ENCODE results near the gene SLC12A9. TPM values are rescaled to one million over a fixed set of nuclear protein-coding genes. Genes with fewer than 3 reads are reported as not detected.

Gene SLC12A9
- total and polyA plus RNA-seq, 4 donors = 28.5 to 52.6 (median 39.2) TPM

GRCh38 chr7:100855515-100855914, 3.0 kb downstream of the SLC12A9 start:
- no peak overlapping the region for H3K4me3 ChIP-seq
- no peak overlapping the region for H3K27ac ChIP-seq (ENCODE audit: low read depth in 1 of 2, low read length in 1 of 2)
- no peak overlapping the region for H3K9ac ChIP-seq (ENCODE audit: insufficient read depth in 1 of 2, low read length in 2 of 2)
- H3K27me3 ChIP-seq (ENCODE audit: control insufficient read depth in 3 of 3, insufficient read depth in 3 of 3, low read length in 2 of 3) = no peaks in the 10 kb centered on the region
- DNase-seq (no peak), ATAC-seq (ENCODE audit: insufficient read depth, low FRiP score) (no peak)
- H3K36me3 ChIP-seq (ENCODE audit: control insufficient read depth in 4 of 4, insufficient read depth in 4 of 4, low read length in 4 of 4) = peaks cover 0 to 20% (median 7%) of the 10 kb centered on the region in 4 donors
- WGBS, 2 donors = 91 to 92% methylated on average over 10 of the region's 10 CpGs
- H3K9me3 ChIP-seq (ENCODE audit: control insufficient read depth in 4 of 4, insufficient read depth in 3 of 4, low read length in 3 of 4) = no peaks in the 10 kb centered on the region
- peaks cover 0 to 13% (median 4%) of the 10 kb centered on the region in 5 donors for H3K4me1 ChIP-seq (ENCODE audit: control insufficient read depth in 5 of 5, insufficient read depth in 5 of 5, low read length in 5 of 5)
- TF ChIP-seq, protein P1, sequence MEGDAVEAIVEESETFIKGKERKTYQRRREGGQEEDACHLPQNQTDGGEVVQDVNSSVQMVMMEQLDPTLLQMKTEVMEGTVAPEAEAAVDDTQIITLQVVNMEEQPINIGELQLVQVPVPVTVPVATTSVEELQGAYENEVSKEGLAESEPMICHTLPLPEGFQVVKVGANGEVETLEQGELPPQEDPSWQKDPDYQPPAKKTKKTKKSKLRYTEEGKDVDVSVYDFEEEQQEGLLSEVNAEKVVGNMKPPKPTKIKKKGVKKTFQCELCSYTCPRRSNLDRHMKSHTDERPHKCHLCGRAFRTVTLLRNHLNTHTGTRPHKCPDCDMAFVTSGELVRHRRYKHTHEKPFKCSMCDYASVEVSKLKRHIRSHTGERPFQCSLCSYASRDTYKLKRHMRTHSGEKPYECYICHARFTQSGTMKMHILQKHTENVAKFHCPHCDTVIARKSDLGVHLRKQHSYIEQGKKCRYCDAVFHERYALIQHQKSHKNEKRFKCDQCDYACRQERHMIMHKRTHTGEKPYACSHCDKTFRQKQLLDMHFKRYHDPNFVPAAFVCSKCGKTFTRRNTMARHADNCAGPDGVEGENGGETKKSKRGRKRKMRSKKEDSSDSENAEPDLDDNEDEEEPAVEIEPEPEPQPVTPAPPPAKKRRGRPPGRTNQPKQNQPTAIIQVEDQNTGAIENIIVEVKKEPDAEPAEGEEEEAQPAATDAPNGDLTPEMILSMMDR (IDR thresholded peaks at IDR 0.05; ENCODE audit: control extremely low read depth, extremely low read depth) = no peak

DNA sequence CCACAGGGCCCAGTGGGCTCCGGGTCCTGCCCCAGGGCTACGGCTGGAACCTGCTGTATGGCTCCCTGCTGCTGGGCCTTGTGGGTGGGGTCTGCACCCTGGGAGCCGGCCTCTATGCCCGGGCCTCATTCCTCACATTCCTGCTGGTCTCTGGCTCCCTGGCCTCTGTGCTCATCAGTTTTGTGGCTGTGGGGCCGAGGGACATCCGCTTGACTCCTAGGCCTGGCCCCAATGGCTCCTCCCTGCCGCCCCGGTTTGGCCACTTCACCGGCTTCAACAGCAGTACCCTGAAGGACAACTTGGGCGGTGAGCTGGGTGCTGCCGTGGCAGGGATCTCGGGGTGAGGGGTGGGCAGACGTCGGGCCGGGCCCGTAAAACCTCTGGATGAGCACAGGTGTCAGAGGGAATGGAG, 4.4 kb downstream of the SLC12A9 start:
- Histone ChIP-seq H3K36me3 (ENCODE audit: control insufficient read depth in 4 of 4, insufficient read depth in 4 of 4, low read length in 4 of 4) (peaks cover 0 to 32% (median 9%) of the 10 kb centered on the region in 4 donors), H3K4me3 (no peak overlapping the region), H3K4me1 (ENCODE audit: control insufficient read depth in 5 of 5, insufficient read depth in 5 of 5, low read length in 5 of 5) (peaks cover 0 to 11% (median 4%) of the 10 kb centered on the region in 5 donors), H3K9ac (ENCODE audit: insufficient read depth in 1 of 2, low read length in 2 of 2) (no peak overlapping the region), H3K9me3 (ENCODE audit: control insufficient read depth in 4 of 4, insufficient read depth in 3 of 4, low read length in 3 of 4) (no peaks in the 10 kb centered on the region), H3K27ac (ENCODE audit: low read depth in 1 of 2, low read length in 1 of 2) (no peak overlapping the region), H3K27me3 (ENCODE audit: control insufficient read depth in 3 of 3, insufficient read depth in 3 of 3, low read length in 2 of 3) (no peaks in the 10 kb centered on the region)
- WGBS, 2 donors = 91% methylated on average over 14 to 16 of the region's 16 CpGs
- ATAC-seq (ENCODE audit: insufficient read depth, low FRiP score) (no peak), DNase-seq (no peak)
- TF ChIP-seq, protein P1 (IDR thresholded peaks at IDR 0.05; ENCODE audit: control extremely low read depth, extremely low read depth) = no peak

DNA sequence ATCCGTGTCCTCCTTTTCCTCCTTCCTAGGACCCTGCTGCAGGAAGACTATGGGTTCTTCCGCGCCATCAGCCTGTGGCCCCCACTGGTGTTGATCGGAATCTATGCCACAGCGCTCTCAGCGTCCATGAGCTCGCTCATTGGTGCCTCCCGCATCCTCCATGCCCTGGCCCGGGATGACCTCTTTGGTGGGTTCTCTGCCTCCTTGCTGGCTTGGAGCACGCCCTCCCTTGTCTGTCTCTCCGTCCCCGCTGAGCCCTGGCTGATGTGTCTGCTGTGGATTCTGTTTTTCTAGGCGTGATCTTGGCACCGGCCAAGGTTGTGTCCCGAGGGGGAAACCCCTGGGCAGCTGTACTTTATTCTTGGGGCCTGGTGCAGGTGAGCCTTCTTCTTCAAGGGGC, 7.3 kb downstream of the SLC12A9 start:
- Histone ChIP-seq H3K27ac (ENCODE audit: low read depth in 1 of 2, low read length in 1 of 2) (no peak overlapping the region), H3K9ac (ENCODE audit: insufficient read depth in 1 of 2, low read length in 2 of 2) (no peak overlapping the region), H3K4me1 (ENCODE audit: control insufficient read depth in 5 of 5, insufficient read depth in 5 of 5, low read length in 5 of 5) (no peaks in the 10 kb centered on the region), H3K36me3 (ENCODE audit: control insufficient read depth in 4 of 4, insufficient read depth in 4 of 4, low read length in 4 of 4) (peaks cover 0 to 40% (median 9%) of the 10 kb centered on the region in 4 donors), H3K9me3 (ENCODE audit: control insufficient read depth in 4 of 4, insufficient read depth in 3 of 4, low read length in 3 of 4) (no peaks in the 10 kb centered on the region), H3K4me3 (no peak overlapping the region), H3K27me3 (ENCODE audit: control insufficient read depth in 3 of 3, insufficient read depth in 3 of 3, low read length in 2 of 3) (no peaks in the 10 kb centered on the region)
- DNase-seq = no peak
- WGBS, 2 donors = 90% methylated on average over 15 of the region's 15 CpGs
- TF ChIP-seq, protein P1 (IDR thresholded peaks at IDR 0.05; ENCODE audit: control extremely low read depth, extremely low read depth) = no peak
- no peak for ATAC-seq (ENCODE audit: insufficient read depth, low FRiP score)
